GM12878 (cell line): ENCODE results near the gene RBBP8NL. TPM values are rescaled to one million over a fixed set of nuclear protein-coding genes. Genes with fewer than 3 reads are reported as not detected.

Experiments used
- ATAC-seq: fragments of 200-7000 bp; cut with Tn5 transposase; 3 replicates; pipeline ENCODE4 v1.9.1; 2020; ENCODE audit warnings: mild to moderate bottlenecking, moderate library complexity
- BruUV-seq: library from RNA; stranded (reverse); fragments of 400-500 nt; replicated peaks from 2 replicates; lab custom pipeline; 2021; lab: Mats Ljungman, UMichigan
- CTCF ChIA-PET: fragments of 300-600 bp; sonication (Branson Sonifier 250); formaldehyde crosslinking; extraction: SDS; loops from one replicate; lab custom pipeline; 2021; ENCODE audit warnings: inconsistent platforms; lab: Yijun Ruan, JAX
- POLR2A ChIA-PET: fragments of 350-600 bp; formaldehyde crosslinking; extraction: SDS; loops from one replicate; lab custom pipeline; 2021; ENCODE audit warnings: inconsistent platforms; lab: Charles Lee
- RAD21 ChIA-PET: fragments of 300-600 bp; sonication (Branson Sonifier 250); formaldehyde crosslinking; loops from one replicate; lab custom pipeline; 2023; ENCODE audit warnings: antibody characterized with exemption; ENCODE audit not compliant: unreplicated experiment; lab: Charles Lee
- SMC1A ChIA-PET: fragments of 300-600 bp; sonication (Branson Sonifier 250); formaldehyde crosslinking; loops from one replicate; lab custom pipeline; 2023; ENCODE audit not compliant: unreplicated experiment, uncharacterized antibody; lab: Charles Lee
- DNase-seq: peaks from one replicate; pipeline ENCODE4 v3.0.0-alpha.2; 2011; ENCODE audit warnings: low read depth, low spot score
- FAIRE-seq: peaks from 3 replicates; lab custom pipeline; 2011; peaks lifted over from hg19 to GRCh38; lab: Jason Lieb, UNC
- H2AFZ ChIP-seq: 2 replicates; pipeline ENCODE4 v1.6.0; 2011; ENCODE audit warnings: low read depth, low read length, control low read depth; ENCODE audit not compliant: control insufficient read depth
- H3K27ac ChIP-seq: 2 replicates; pipeline ENCODE4 v1.5.1; 2011; ENCODE audit warnings: control low read depth; ENCODE audit not compliant: control insufficient read depth, insufficient read depth
- H3K27me3 ChIP-seq, 2 experiments: replicated peaks in 1 of 2; 2 replicates each; pipeline versions ENCODE4 v1.6.0 to v1.6.1; 2011; ENCODE audit warnings: low read length in 1 of 2; ENCODE audit not compliant: control insufficient read depth in 2 of 2, insufficient read depth in 2 of 2
- H3K36me3 ChIP-seq, 2 experiments: 2 replicates each; pipeline ENCODE4 v1.5.1; 2011; ENCODE audit warnings: low read length in 1 of 2; ENCODE audit not compliant: control insufficient read depth in 2 of 2, insufficient read depth in 2 of 2
- H3K4me1 ChIP-seq: 2 replicates; pipeline ENCODE4 v1.6.1; 2011; ENCODE audit warnings: mild to moderate bottlenecking, low read length, moderate library complexity, mixed read lengths; ENCODE audit not compliant: control insufficient read depth, insufficient read depth
- H3K4me2 ChIP-seq: 2 replicates; pipeline ENCODE4 v1.6.0; 2011; ENCODE audit warnings: control low read depth; ENCODE audit not compliant: control insufficient read depth, insufficient read depth
- H3K4me3 ChIP-seq: fragments of 200-600 bp; sonication (generic); 2 replicates; pipeline ENCODE4 v1.5.1; 2016
- H3K79me2 ChIP-seq: 2 replicates; pipeline ENCODE4 v1.6.0; 2011; ENCODE audit warnings: low read length; ENCODE audit not compliant: control insufficient read depth, insufficient read depth
- H3K9ac ChIP-seq: 2 replicates; pipeline ENCODE4 v1.8.0; 2011; ENCODE audit warnings: low read length, control low read depth, mixed read lengths; ENCODE audit not compliant: control insufficient read depth, insufficient read depth
- H3K9me3 ChIP-seq: replicated peaks from 3 replicates; pipeline ENCODE4 v1.5.1; 2011; ENCODE audit warnings: mild to moderate bottlenecking, low read length; ENCODE audit not compliant: control insufficient read depth, insufficient read depth
- H4K20me1 ChIP-seq: 2 replicates; pipeline ENCODE4 v1.6.0; 2011; ENCODE audit not compliant: control insufficient read depth, insufficient read depth
- ATF7 ChIP-seq: fragments of 450-650 bp; IDR thresholded peaks from 2 replicates; pipeline ENCODE4 v1.6.1; 2016; ENCODE audit warnings: low read depth, mild to moderate bottlenecking
- BACH1 ChIP-seq: fragments of 450-650 bp; IDR thresholded peaks from 2 replicates; pipeline ENCODE4 v1.6.1; 2017; ENCODE audit warnings: mild to moderate bottlenecking, borderline replicate concordance
- CBFB ChIP-seq: IDR thresholded peaks from 2 replicates; pipeline ENCODE4 v1.6.1; 2016; ENCODE audit warnings: antibody characterized with exemption, low read depth
- FOS ChIP-seq: IDR thresholded peaks from 3 replicates; pipeline ENCODE4 v1.6.1; 2011; ENCODE audit warnings: borderline replicate concordance; ENCODE audit not compliant: insufficient read length; ENCODE audit errors: extremely low read depth
- MEF2B ChIP-seq: fragments of 450-650 bp; IDR thresholded peaks from 2 replicates; pipeline ENCODE4 v1.6.1; 2018; ENCODE audit warnings: mild to moderate bottlenecking, moderate library complexity; ENCODE audit not compliant: partially characterized antibody, poor library complexity, severe bottlenecking
- RELA ChIP-seq: fragments of 450-650 bp; IDR thresholded peaks from 2 replicates; pipeline ENCODE4 v1.8.0; 2014; ENCODE audit warnings: borderline replicate concordance; ENCODE audit not compliant: partially characterized antibody
- RUNX3 ChIP-seq: IDR thresholded peaks from 2 replicates; pipeline ENCODE4 v1.6.1; 2012; ENCODE audit warnings: low read length, inconsistent platforms
- SREBF2 ChIP-seq: IDR thresholded peaks from 2 replicates; pipeline ENCODE4 v1.6.1; 2012; ENCODE audit warnings: mild to moderate bottlenecking, low read length
- STAT1 ChIP-seq: fragments of 450-650 bp; conservative IDR thresholded peaks from 2 replicates; pipeline ENCODE4 v1.6.1; 2014; ENCODE audit warnings: antibody characterized with exemption, mild to moderate bottlenecking
- SUPT20H ChIP-seq: IDR thresholded peaks from 2 replicates; pipeline ENCODE4 v1.6.1; 2011; ENCODE audit warnings: low read depth, mild to moderate bottlenecking, low read length, moderate library complexity, borderline replicate concordance; ENCODE audit not compliant: control insufficient read depth
- YY1 ChIP-seq: IDR thresholded peaks from 2 replicates; pipeline ENCODE4 v1.6.1; 2011; ENCODE audit warnings: low read depth, mild to moderate bottlenecking, low read length
- WGBS: methylation state at CpG from one replicate; pipeline ENCODE4 v1.1.6; 2016; ENCODE audit warnings: low lambda C conversion rate; ENCODE audit not compliant: insufficient replicate concordance, insufficient coverage; ENCODE audit errors: missing lambda C conversion rate; 5-methylcytosine and 5-hydroxymethylcytosine counted together
- in situ Hi-C: fragments of 300-500 bp; cut with MboI; formaldehyde crosslinking; loops from 9 replicates; pipeline ENCODE4 v1.14.3; 2018; ENCODE audit warnings: mixed read lengths
- intact Hi-C: fragments of 100-400 bp; cut with micrococcal nuclease; formaldehyde crosslinking; loops from one replicate; pipeline ENCODE4 v1.14.2; 2022; ENCODE audit not compliant: unreplicated experiment
- polyA plus RNA-seq, 11 experiments: library from polyadenylated mRNA; depleted of rRNA in 4 of 11; unstranded in 6 of 11; stranded (reverse) in 5 of 11; fragments of >200 nt; fragmentation: Nextera tagmentation in 4 of 11; fragmentation: Illumina TruSeq in 1 of 11; extraction: Ambion mirVana in 4 of 11; extraction: Trizol in 1 of 11; gene quantifications; 1 replicate in 1 of 11; 2 replicates in 10 of 11; pipeline versions ENCODE4 v1.2.1 to v1.2.3, GENCODE V29; 2011 to 2016; ENCODE audit warnings: inconsistent platforms in 2 of 11, missing spikeins in 2 of 11, low read depth in 1 of 11
- total RNA-seq, 4 experiments: library from RNA; depleted of rRNA in 3 of 4; stranded (reverse); fragments of >200 nt in 3 of 4; fragmentation: Illumina TruSeq in 1 of 4; extraction: Trizol in 1 of 4; gene quantifications; 2 replicates each; pipeline versions ENCODE4 v1.2.1 to v1.2.3, GENCODE V29; 2013 to 2021
- TF ChIP-seq, protein P1 (sequence below): fragments of 450-650 bp; IDR thresholded peaks from 2 replicates; pipeline ENCODE4 v1.6.1; 2017; ENCODE audit warnings: mild to moderate bottlenecking, low read depth, inconsistent platforms; ENCODE audit not compliant: poor library complexity, severe bottlenecking

The RBBP8NL gene
- total and polyA plus RNA-seq, 10 of the 15 experiments (the other 5 are each of a cell fraction or from before 2014, with no cell fraction given) = not detected

DNA sequence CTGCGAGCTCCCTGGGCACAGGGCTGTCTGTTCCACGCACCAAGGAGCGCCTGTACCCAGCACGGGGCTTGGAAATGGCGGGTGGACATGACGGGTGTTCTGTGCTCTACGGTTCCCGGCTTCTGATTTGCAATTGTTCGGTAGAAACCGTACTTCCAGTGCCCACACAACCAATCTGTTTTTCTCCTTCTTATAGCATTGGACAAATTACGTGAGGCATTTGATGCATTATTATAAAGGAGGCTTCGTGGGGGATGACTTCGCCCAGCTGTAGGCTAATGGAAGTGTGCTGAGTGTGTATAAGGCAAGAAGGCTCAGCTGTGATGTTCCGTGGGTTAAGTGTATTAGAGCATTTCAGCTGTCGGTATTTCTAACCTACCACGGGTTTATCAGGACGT, 50.3 kb downstream of the RBBP8NL start:
- BruUV-seq = no TSS peak
- ATAC-seq = no peak
- H3K36me3 ChIP-seq = no peaks in the 10 kb centered on the region; a peak in 2 of 4 replicates
- no peak overlapping the region for H3K9ac ChIP-seq
- in situ Hi-C loops = loop anchor here (25.0 kb wide), 1 partner anchor 365 kb away; no protein-coding TSS in a partner anchor
- no peak overlapping the region for H2AFZ ChIP-seq
- FAIRE-seq = no peak
- no peaks in the 10 kb centered on the region for H3K79me2 ChIP-seq
- no peak overlapping the region for H3K27ac ChIP-seq
- WGBS = 70% methylated on average over 17 of the region's 17 CpGs
- SMC1A ChIA-PET = no interaction called here
- H3K9me3 ChIP-seq = no peaks in the 10 kb centered on the region
- H3K4me2 ChIP-seq = no peak overlapping the region
- H3K4me3 ChIP-seq = no peak overlapping the region
- no peaks in the 10 kb centered on the region for H3K27me3 ChIP-seq
- H4K20me1 ChIP-seq = no peaks in the 10 kb centered on the region
- TF ChIP-seq BACH1 = no peak
- no peak for TF ChIP-seq FOS
- TF ChIP-seq, protein P1, sequence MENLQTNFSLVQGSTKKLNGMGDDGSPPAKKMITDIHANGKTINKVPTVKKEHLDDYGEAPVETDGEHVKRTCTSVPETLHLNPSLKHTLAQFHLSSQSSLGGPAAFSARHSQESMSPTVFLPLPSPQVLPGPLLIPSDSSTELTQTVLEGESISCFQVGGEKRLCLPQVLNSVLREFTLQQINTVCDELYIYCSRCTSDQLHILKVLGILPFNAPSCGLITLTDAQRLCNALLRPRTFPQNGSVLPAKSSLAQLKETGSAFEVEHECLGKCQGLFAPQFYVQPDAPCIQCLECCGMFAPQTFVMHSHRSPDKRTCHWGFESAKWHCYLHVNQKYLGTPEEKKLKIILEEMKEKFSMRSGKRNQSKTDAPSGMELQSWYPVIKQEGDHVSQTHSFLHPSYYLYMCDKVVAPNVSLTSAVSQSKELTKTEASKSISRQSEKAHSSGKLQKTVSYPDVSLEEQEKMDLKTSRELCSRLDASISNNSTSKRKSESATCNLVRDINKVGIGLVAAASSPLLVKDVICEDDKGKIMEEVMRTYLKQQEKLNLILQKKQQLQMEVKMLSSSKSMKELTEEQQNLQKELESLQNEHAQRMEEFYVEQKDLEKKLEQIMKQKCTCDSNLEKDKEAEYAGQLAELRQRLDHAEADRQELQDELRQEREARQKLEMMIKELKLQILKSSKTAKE = no peak
- TF ChIP-seq RELA = no peak
- TF ChIP-seq SREBF2 = no peak
- no peak for TF ChIP-seq MEF2B
- TF ChIP-seq RUNX3 = no peak
- TF ChIP-seq YY1 = no peak
- TF ChIP-seq CBFB = no peak
- TF ChIP-seq STAT1 = no peak
- TF ChIP-seq ATF7 = no peak
- no peak for TF ChIP-seq SUPT20H
- intact Hi-C loops = no loop called here
- CTCF ChIA-PET = no interaction called here
- no peak for DNase-seq
- H3K4me1 ChIP-seq = no peaks in the 10 kb centered on the region
- RAD21 ChIA-PET = no interaction called here
- POLR2A ChIA-PET = no interaction called here
